Epithelial cell of prostate (primary cell): ENCODE data around the gene ASL.
A peak's percentile ranks its signal among the peaks of the same experiment; 100 is the strongest.
"Not testable (repeated sequence)": the region's sequence is repeated elsewhere in the genome, so short reads cannot be mapped to it uniquely, and the experiment has no call there.

Experiments used
- DNase-seq: peaks from one replicate; pipeline ENCODE4 v3.0.0-alpha.2; 2011; ENCODE audit warnings: low read depth, low spot score
- H3K27ac ChIP-seq: fragments of 450-650 bp; 2 replicates; pipeline ENCODE4 v1.5.1; 2017; ENCODE audit warnings: mild to moderate bottlenecking

Gene ASL

DNA sequence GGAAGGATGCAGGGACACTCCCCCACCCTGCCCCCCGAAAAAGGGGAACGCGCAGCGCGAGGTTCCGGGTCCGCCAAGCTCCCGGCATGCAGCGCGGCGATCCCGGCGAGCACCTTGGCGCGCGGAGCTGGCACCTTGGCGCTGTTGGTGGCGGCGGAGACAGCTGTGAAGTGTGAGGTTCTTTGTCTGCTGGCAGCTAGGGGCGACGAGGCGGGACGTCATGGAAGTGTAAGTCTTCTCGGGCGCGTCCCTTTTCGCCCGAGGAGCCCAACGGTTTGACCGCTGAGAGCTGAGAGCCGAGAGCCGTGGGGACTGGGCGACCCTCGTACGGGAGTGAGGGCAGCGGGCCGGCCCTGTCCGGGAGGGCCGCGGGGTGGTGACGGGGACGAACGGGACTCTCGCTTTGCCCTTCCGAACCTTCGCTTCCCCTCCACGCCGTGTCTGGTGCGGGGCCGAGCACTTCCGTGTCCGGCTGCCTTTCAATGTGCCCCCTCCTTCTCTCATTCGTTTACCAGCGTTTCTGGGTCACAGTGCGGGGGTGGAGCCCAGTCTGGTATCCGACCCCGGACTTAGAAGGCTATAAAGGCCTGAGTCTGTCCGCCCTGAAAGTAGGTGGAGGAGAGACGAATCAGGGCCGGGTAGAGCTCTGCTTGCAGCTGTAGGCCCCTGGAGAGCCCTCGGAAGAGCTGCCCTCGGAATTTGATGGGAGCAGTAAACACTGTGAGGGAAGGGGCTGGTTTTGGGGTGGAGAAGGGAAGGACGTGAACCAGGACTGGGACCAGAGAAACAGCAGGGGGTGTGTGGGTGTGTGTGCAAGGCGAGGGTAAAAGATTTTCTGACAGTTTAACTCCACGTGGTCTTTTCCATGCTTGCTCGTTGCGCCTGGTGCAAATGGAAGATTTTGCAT is 39.4 kb downstream of the ASL start, which contains the start of gene CRCP:
Gene CRCP, plus strand, starts transcription at position 105 of the 907 bp plus-strand sequence. Its CDS starts 116 bp downstream, at position 221.
- no peak for DNase-seq
- H3K27ac ChIP-seq, result peak within 1 kb of the TSS; percentile 81

DNA sequence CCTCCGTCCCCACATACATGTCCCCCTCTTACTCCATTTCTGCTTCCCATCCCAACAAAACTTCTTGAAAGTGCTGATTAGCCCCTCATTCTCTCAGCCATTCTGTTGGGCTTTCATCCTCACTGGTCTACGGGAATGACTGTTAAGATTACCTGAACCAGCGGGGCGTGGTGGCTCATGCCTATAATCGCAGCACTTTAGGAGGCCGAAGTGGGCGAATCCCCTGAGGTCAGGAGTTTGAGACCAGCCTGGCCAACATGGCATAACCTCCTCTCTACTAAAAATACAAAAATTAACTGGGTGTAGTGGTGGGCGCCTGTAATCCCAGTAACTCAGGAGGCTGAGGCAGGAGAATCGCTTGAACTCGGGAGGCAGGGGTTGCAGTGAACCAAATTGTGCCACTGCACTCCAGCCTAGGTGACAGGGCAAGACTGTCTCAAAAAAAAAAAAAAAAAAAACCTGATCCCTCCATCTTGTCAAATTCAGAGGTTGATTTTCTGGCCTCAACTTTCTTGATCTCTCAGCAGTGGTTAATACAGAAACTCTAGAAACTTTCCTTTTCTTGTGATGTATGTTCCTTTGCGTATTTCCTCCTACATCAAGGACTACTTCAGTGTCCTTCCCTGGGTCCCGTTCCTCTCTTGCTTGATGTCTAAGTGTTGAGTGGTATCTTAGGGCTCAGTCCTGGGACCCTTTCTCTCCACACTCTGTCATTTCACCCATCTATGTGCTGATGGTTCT is 41.2 kb downstream of the ASL start:
- DNase-seq, H3K27ac ChIP-seq: not testable (repeated sequence)

DNA sequence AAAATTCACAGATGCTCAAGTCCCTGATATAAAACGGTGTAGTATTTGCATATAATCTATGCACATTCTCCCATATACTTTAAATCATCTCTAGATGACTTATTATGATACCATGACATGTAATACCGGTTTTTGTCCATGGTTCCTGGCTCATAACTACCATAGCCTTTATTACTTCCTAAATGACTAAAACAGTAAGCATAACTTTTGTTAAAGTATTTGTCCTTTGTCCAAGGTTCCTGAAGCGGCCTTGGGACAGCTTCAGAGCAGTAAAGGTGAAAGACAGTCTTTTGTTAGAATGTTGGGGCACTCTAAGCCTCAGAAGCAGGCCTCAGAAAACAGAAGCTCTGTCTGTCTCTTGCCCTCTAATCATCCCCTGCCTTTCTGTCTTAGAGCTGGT is 43.0 kb downstream of the ASL start:
- DNase-seq, result no peak
- H3K27ac ChIP-seq, result peak overlapping the region; percentile 54

DNA sequence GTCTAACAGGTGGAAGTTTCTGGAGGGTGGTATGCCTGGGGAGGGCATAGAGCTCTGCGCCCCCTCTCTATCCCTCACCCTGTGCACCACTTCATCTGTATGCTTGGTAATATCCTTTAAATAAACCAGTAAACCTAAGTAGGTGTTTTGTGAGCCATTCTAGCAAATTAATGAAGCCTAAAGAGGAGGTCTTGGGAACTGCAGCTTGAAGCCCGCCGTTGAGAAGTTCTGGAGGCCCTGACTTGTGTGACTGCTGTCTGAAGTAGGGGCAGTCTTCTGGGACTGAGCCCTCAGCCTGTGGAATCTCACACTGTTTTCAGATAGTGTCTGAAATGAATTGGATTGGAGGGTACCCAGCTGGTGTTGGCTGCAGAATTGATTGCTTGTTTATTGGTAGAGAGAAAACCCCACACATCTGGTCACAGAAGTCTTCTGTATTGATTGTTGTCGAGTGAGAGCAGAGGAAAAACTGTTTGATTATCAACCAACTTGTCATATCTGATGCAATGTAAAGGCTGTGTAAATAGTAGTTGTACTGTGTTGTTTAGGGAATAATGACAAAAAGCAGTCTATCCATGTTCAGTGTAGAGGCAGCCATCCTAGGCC is 43.7 kb downstream of the ASL start:
- H3K27ac ChIP-seq, result peak overlapping the region; percentile 54
- DNase-seq, result no peak

DNA sequence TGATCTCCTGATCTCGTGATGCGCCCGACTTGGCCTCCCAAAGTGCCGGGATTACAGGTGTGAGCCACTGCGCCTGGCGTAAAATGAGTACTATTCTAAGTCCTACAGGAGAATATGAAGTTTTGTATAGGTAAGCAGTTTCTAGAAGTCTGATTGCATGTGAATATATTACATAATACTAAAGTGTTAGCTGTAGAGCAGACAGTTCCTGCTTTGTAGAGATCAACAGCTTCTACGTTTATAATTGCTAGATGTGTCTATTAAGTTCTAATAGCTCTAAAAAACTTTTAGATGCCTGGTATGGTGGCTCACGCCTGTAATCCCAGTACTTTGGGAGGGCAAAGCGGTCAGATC is 47.5 kb downstream of the ASL start:
- no peak for DNase-seq
- no peak overlapping the region for H3K27ac ChIP-seq

DNA sequence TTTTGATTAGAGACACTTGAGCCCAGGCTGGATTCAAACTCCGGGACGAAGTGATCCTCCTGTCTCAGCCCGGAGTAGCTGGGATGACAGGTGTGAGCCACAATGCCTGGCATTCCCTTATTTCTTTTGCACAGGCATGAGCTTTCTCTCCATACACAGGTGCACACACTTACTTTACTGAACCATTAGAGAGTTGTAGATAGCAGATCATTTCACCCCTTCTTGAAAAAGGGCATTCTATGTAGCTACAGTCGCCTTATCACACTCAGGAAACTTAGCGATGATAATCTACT is 48.9 kb downstream of the ASL start:
- not testable (repeated sequence) for DNase-seq
- H3K27ac ChIP-seq, result peak overlapping the region; percentile 72

DNA sequence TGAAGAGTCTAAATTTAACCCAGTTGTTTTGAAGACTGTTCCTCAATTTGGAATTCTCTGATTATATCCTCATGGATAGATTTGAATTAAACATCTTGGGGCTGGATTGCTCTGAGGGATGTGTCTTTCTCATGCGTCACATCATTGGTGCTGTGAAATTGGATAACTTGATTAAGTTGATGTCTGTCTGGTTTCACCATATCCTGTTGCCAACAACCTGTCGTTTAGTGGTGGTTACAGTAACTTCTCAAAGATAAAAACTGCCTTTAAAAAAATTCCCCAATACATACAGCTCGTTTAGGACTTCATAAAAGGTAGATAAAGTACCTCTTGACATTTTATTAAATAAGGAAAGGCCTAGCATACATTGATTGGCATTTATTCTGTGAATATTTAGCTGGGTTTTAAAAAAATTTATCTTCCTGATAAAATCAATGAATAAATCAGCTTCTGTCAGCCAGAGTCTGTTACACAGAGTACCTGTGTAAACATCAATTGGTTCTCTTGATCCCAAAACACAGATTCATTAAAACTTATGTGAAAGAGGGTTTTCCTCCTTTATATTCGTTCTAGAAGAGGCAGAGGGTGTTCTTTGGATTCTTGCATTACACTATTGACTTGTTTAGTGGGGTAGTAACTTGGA is 49.6 kb downstream of the ASL start:
- DNase-seq, result no peak

DNA sequence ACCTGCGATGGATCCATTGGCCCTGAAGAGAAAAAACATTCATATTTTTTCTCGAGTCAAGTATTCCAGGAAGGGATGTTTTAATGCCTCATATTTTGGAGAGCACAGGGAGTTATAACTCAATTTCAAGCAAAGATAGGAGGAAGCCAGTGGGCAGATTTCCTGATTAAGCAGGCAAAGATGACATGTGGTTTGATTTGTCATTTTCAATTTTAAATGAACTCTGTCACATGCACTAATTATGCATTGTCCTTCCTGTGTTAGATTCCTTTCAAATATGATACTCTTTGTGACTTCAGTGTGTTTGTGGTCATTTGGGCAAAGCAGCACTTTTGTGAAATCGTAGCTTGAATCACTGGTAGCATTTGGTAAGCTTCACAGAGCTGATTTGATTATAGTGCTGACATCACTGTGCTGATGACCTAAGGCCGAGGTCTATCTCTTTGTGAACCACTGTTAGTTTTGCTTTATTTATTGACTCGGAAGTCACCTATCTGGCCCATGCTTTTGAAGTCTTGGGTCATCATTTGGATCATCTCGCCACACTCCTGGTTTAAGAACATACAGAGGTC is 50.2 kb downstream of the ASL start:
- peak overlapping the region; percentile 72 for H3K27ac ChIP-seq
- DNase-seq, result not testable (repeated sequence)

More for the DNA sequence above, 49.6 kb downstream of the ASL start:
- H3K27ac ChIP-seq, result peak overlapping the region; percentile 72

DNA sequence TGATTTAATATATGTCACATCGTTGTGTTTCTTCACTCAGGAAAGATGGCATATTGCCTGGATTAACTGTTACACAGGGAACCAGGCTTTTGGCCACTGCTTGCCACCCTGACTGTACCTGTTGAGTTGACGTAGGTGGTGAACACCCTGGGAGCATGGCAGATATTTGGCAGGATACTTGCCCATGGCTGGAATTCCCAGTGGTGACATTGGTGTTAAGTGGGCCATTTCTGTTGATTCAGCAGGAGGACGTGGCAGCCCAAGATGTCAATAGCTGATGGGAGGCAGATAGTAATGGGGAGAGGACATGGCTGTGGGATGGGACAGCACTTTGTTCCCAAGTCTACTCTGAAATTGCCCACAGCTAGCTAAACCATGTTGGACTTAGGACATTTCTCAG is 51.6 kb downstream of the ASL start:
- not testable (repeated sequence) for DNase-seq, H3K27ac ChIP-seq

DNA sequence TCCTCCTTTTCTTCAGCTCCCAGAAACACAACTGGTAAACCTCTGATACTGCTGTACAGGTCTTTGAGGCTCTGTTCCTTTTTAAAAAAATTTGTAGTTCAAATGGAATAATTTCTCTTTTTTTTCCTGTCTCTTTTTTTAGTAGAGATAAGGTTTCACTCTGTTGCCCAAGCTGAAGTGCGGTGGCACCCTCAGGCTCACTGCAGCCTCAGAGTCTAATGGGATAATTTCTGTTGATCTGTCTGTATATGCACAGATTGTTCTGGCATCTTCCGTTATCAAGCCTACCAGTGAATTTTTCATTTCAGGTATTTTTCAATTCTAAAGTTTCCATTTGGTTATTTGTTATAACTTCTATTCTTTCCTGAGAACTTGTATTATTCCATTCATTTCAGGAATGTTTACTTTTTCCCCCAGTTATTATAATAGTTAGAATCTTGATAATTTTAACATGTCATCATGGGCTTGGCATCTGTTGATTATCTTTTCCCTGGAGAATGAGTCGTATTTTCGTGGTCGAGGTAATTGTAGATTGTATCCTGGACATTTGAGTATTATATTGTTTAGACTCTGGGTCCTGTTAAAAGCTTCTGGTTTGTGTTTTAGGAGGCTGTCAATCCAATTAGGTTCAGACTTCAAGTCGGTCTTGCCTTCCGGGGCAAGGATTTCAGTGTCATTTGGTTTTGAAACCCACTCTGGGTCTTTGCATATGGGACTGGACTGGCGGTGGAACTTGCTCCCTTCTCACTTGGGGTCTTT is 63.6 kb downstream of the ASL start:
- no peak for DNase-seq

DNA sequence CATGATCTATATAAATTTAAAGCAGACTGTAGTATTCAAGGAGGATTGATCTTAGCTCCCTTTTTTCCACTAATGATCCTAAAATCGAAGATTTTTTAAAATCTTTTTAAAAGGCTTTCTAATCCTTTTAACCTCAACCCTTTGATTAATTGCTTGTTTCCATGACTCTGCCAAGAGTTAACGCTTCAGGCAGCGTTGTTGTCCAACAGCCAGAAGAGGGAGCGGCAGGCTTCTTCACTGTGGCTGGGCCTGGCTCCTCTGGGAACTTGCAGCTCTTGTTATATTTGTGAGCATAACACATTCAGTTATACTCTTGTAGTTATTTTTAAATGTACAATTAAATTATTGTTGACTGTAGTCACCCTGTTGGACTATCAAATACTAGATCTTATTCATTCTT is 65.3 kb downstream of the ASL start:
- peak; percentile 31 for DNase-seq
- peak overlapping the region; percentile 40 for H3K27ac ChIP-seq

More for the DNA sequence above, 63.6 kb downstream of the ASL start:
- no peak overlapping the region for H3K27ac ChIP-seq

DNA sequence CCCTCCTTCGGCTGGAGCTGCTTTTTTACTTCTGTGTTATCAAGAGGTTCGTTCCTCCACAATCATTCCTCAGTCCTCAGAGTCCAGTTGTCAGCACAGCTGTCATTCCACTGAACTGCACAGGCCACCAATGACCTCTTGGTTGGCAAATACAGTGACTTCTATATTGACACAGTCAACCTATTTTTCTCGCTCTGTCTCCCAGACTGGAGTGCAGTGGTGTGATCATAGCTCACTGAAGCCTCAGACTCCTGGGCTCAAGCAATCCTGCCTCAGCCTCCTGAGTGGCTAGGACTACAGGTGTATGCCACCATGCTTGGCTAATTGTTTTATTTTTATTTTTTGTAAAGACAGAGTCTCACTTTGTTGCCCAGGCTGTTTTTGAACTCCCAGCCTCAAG is 66.7 kb downstream of the ASL start:
- DNase-seq, result no peak
- peak overlapping the region; percentile 53 for H3K27ac ChIP-seq

DNA sequence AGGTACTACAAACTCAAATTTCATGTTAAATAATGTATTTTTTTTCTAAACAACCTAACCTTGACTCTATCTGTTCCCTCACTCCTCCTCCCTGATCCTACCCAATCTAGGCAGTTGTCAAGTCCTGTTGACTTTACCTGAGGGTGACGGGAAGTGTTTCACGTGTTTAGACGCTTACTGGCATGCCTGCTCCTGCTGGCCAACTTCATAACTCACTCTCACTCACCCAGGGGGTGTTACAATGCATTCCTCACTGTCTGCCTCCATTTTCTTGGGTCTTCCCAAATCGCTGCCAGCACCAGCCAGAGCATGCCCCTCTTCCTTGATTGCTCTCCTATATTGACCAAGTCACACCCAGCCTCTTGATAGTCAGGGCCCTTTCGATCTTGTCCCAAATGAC is 67.4 kb downstream of the ASL start:
- peak; percentile 62 for DNase-seq
- H3K27ac ChIP-seq, result peak overlapping the region; percentile 53
